ENCODE results near the gene SEMA5A. TPM values are rescaled to one million over a fixed set of nuclear protein-coding genes. Genes with fewer than 3 reads are reported as not detected.

Gene SEMA5A
- total RNA-seq: 9.3 TPM

- Histone ChIP-seq H3K27ac (peak within 1 kb of the TSS; percentile 88), H3K4me1 (peaks cover 24% of the 10 kb centered on the region), H3K27me3 (no peaks in the 10 kb centered on the region), H3K4me3 (peak within 1 kb of the TSS; percentile 77 to 86), H3K36me3 (peaks cover 0 to 7% of the 10 kb centered on the region in 2 donors), H3K9me3 (no peaks in the 10 kb centered on the region)
- DNase-seq (ENCODE audit: extremely low spot score in 2 of 2): no peak
- TF ChIP-seq CTCF (IDR thresholded peaks at IDR 0.05) (no peak), POLR2AphosphoS5 (IDR thresholded peaks at IDR 0.05; ENCODE audit: insufficient read depth in 1 of 2, low read depth in 1 of 2) (peak in 1 of 2 donors; percentile 80), POLR2A (IDR thresholded peaks at IDR 0.05) (peak in 1 of 2 donors; percentile 73)
- intact Hi-C loops (cut with DNase I): loop anchor here (2.0 kb wide), 1 partner anchor 263 kb away; no protein-coding TSS in a partner anchor
Observed at GRCh38 chr5:9545992-9546851, at the start of gene SEMA5A. Gene SEMA5A (minus strand): TSS chr5:9546075. CDS start chr5:9379946, 166,129 bp downstream.

GRCh38 chr5:9594913-9595312, 49.0 kb upstream of the SEMA5A start:
- Histone ChIP-seq H3K27ac (no peak overlapping the region), H3K4me1 (no peaks in the 10 kb centered on the region), H3K4me3 (no peak overlapping the region), H3K27me3 (no peaks in the 10 kb centered on the region), H3K9me3 (no peaks in the 10 kb centered on the region), H3K36me3 (no peaks in the 10 kb centered on the region)
- TF ChIP-seq POLR2AphosphoS5 (IDR thresholded peaks at IDR 0.05; ENCODE audit: insufficient read depth in 1 of 2, low read depth in 1 of 2) (no peak), POLR2A (IDR thresholded peaks at IDR 0.05) (no peak), CTCF (IDR thresholded peaks at IDR 0.05) (no peak)
- DNase-seq (ENCODE audit: extremely low spot score in 2 of 2): no peak
- intact Hi-C loops (cut with DNase I): no loop called here

GRCh38 chr5:9589049-9589835, 43.4 kb upstream of the SEMA5A start:
- TF ChIP-seq POLR2AphosphoS5 (IDR thresholded peaks at IDR 0.05; ENCODE audit: insufficient read depth in 1 of 2, low read depth in 1 of 2): no peak
- no peak for TF ChIP-seq CTCF (IDR thresholded peaks at IDR 0.05)
- no peak for TF ChIP-seq POLR2A (IDR thresholded peaks at IDR 0.05)
- Histone ChIP-seq H3K27me3 (no peaks in the 10 kb centered on the region), H3K9me3 (no peaks in the 10 kb centered on the region), H3K4me3 (no peak overlapping the region), H3K36me3 (no peaks in the 10 kb centered on the region), H3K27ac (no peak overlapping the region), H3K4me1 (no peaks in the 10 kb centered on the region)
- intact Hi-C loops (cut with DNase I): no loop called here
- DNase-seq (ENCODE audit: extremely low spot score in 2 of 2): no peak

GRCh38 chr5:9588254-9588653, 42.4 kb upstream of the SEMA5A start:
- H3K9me3 ChIP-seq: no peaks in the 10 kb centered on the region
- no peak overlapping the region for H3K27ac ChIP-seq
- TF ChIP-seq POLR2A (IDR thresholded peaks at IDR 0.05) (no peak), CTCF (IDR thresholded peaks at IDR 0.05) (no peak), POLR2AphosphoS5 (IDR thresholded peaks at IDR 0.05; ENCODE audit: insufficient read depth in 1 of 2, low read depth in 1 of 2) (no peak)
- intact Hi-C loops (cut with DNase I): no loop called here
- H3K36me3 ChIP-seq: no peaks in the 10 kb centered on the region
- no peak overlapping the region for H3K4me3 ChIP-seq
- H3K4me1 ChIP-seq: no peaks in the 10 kb centered on the region
- DNase-seq (ENCODE audit: extremely low spot score in 2 of 2): no peak
- H3K27me3 ChIP-seq: no peaks in the 10 kb centered on the region
